ENCODE data around the gene LY9. TPM values are rescaled to one million over a fixed set of nuclear protein-coding genes. Genes with fewer than 3 reads are reported as not detected.

The LY9 gene
- polyA plus RNA-seq, 2 of the 4 experiments (the other 2 are of a cell fraction), result 0.05 to 0.19 TPM

DNA sequence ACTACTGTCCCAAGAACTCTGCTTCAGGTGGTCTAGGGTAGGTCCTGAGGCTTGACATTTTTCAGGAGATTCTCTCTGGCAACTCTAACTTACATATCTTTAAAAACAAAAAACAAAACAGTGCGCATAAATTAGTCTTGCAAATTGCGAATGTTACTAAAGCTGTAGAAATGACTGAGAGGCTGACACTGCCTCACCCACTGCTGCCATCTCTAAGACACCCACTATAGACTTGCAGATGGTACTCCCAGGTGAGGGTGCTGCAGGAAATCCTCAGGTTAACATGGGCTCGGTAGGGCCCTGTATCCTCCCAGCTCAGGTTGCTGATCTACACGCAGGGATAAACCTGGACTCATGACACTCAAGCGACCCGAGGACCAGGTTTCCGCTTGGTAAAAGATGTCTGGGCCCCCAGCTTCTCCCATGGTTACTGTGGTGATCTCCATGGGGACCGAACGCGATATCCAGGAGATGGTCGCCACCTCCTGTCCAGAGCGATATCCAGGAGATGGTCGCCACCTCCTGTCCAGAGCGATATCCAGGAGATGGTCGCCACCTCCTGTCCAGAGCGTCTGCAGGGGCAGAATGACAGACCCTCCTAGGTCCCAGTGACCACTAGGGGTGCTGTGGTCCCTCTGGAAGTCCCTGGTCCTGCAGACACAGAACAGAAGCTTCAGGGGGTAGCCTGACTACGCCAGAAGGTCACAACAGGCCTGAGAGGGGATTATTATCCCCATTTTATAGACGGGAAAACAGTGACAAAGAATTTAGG lies 16.2 kb upstream of the LY9 start:
- no peak for TF ChIP-seq HEYL (CRISPR knock-in tag; IDR thresholded peaks at IDR 0.05)
- TF ChIP-seq, protein P1, sequence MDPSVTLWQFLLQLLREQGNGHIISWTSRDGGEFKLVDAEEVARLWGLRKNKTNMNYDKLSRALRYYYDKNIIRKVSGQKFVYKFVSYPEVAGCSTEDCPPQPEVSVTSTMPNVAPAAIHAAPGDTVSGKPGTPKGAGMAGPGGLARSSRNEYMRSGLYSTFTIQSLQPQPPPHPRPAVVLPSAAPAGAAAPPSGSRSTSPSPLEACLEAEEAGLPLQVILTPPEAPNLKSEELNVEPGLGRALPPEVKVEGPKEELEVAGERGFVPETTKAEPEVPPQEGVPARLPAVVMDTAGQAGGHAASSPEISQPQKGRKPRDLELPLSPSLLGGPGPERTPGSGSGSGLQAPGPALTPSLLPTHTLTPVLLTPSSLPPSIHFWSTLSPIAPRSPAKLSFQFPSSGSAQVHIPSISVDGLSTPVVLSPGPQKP (IDR thresholded peaks at IDR 0.05; ENCODE audit: low read depth, low read length), result no peak
- no peak for TF ChIP-seq NPAS2 (CRISPR knock-in tag; IDR thresholded peaks at IDR 0.05; ENCODE audit: borderline replicate concordance)
- TF ChIP-seq, protein P2, sequence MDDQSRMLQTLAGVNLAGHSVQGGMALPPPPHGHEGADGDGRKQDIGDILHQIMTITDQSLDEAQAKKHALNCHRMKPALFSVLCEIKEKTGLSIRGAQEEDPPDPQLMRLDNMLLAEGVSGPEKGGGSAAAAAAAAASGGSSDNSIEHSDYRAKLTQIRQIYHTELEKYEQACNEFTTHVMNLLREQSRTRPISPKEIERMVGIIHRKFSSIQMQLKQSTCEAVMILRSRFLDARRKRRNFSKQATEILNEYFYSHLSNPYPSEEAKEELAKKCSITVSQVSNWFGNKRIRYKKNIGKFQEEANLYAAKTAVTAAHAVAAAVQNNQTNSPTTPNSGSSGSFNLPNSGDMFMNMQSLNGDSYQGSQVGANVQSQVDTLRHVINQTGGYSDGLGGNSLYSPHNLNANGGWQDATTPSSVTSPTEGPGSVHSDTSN (IDR thresholded peaks at IDR 0.05), result no peak
- TF ChIP-seq RAD21 (conservative IDR thresholded peaks at IDR 0.05 in 1 of 2, IDR thresholded peaks at IDR 0.05 in 1 of 2), result peak; percentile 55 to 78
- TF ChIP-seq SMC3 (IDR thresholded peaks at IDR 0.05), result peak; percentile 27; the same call in 2 of the 3 replicates
- TF ChIP-seq, protein P3, sequence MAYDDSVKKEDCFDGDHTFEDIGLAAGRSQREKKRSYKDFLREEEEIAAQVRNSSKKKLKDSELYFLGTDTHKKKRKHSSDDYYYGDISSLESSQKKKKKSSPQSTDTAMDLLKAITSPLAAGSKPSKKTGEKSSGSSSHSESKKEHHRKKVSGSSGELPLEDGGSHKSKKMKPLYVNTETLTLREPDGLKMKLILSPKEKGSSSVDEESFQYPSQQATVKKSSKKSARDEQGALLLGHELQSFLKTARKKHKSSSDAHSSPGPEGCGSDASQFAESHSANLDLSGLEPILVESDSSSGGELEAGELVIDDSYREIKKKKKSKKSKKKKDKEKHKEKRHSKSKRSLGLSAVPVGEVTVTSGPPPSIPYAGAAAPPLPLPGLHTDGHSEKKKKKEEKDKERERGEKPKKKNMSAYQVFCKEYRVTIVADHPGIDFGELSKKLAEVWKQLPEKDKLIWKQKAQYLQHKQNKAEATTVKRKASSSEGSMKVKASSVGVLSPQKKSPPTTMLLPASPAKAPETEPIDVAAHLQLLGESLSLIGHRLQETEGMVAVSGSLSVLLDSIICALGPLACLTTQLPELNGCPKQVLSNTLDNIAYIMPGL (CRISPR knock-in tag; IDR thresholded peaks at IDR 0.05; ENCODE audit: borderline replicate concordance), result no peak
- TF ChIP-seq, protein P4, sequence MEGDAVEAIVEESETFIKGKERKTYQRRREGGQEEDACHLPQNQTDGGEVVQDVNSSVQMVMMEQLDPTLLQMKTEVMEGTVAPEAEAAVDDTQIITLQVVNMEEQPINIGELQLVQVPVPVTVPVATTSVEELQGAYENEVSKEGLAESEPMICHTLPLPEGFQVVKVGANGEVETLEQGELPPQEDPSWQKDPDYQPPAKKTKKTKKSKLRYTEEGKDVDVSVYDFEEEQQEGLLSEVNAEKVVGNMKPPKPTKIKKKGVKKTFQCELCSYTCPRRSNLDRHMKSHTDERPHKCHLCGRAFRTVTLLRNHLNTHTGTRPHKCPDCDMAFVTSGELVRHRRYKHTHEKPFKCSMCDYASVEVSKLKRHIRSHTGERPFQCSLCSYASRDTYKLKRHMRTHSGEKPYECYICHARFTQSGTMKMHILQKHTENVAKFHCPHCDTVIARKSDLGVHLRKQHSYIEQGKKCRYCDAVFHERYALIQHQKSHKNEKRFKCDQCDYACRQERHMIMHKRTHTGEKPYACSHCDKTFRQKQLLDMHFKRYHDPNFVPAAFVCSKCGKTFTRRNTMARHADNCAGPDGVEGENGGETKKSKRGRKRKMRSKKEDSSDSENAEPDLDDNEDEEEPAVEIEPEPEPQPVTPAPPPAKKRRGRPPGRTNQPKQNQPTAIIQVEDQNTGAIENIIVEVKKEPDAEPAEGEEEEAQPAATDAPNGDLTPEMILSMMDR (IDR thresholded peaks at IDR 0.05), result peak; percentile 57
- TF ChIP-seq FOSB (CRISPR knock-in tag; IDR thresholded peaks at IDR 0.05), result no peak
- no peak for TF ChIP-seq POLR2AphosphoS2 (conservative IDR thresholded peaks at IDR 0.05; ENCODE audit: low read length)
- no peak for TF ChIP-seq HOXA7 (CRISPR knock-in tag; IDR thresholded peaks at IDR 0.05)
- TF ChIP-seq FOSL2 (IDR thresholded peaks at IDR 0.05), result no peak
- no peak for TF ChIP-seq FOSL2 (CRISPR knock-in tag; IDR thresholded peaks at IDR 0.05)
- TF ChIP-seq JUN (IDR thresholded peaks at IDR 0.05), result no peak
- TF ChIP-seq EHF (CRISPR knock-in tag; IDR thresholded peaks at IDR 0.05), result no peak
- FAIRE-seq (no peak), ATAC-seq (peak; percentile 73 to 95; a peak in 5 of 6 replicates)

DNA sequence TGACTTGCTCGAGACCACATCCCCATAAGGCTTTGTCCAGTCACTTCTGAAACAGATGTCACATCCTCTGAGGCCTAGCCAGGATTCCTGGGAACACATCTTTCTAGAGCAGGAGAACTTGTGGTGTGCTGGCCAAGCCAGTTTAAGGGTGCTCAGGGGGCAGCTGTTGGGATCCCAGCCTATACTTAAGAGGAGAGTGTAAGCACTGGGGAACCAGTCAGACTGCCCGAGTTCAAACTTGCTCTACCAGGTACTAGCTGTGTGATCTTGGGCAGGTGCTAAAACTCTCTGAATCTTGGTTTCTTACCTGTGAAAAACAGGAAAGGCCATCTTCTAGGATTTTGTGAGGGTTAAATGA lies 15.6 kb upstream of the LY9 start:
- DNase-seq (ENCODE audit: low read depth in 1 of 2, low spot score in 1 of 2) (no peak), FAIRE-seq (no peak), ATAC-seq (peak; percentile 10 to 21; a peak in 3 of 6 replicates)
- TF ChIP-seq SREBF2 (IDR thresholded peaks at IDR 0.05) (no peak), CHD4 (IDR thresholded peaks at IDR 0.05; ENCODE audit: borderline replicate concordance) (no peak), CBX2 (IDR thresholded peaks at IDR 0.05; ENCODE audit: borderline replicate concordance, low read depth) (no peak), ESRRA (IDR thresholded peaks at IDR 0.05; ENCODE audit: borderline replicate concordance, low read length) (no peak), FOSB (CRISPR knock-in tag; IDR thresholded peaks at IDR 0.05) (no peak), EHF (CRISPR knock-in tag; IDR thresholded peaks at IDR 0.05) (no peak), HOXB13 (CRISPR knock-in tag; IDR thresholded peaks at IDR 0.05; ENCODE audit: low read depth) (no peak), GATA3 (IDR thresholded peaks at IDR 0.05; ENCODE audit: borderline replicate concordance) (no peak), MYC (IDR thresholded peaks at IDR 0.05; ENCODE audit: borderline replicate concordance, low read length) (no peak), HOXB5 (CRISPR knock-in tag; IDR thresholded peaks at IDR 0.05) (no peak), CEBPB (IDR thresholded peaks at IDR 0.05) (no peak), HEYL (CRISPR knock-in tag; IDR thresholded peaks at IDR 0.05) (no peak), CBX8 (IDR thresholded peaks at IDR 0.05) (no peak), POLR2A (IDR thresholded peaks at IDR 0.05; ENCODE audit: low read length) (no peak)
- TF ChIP-seq, protein P5, sequence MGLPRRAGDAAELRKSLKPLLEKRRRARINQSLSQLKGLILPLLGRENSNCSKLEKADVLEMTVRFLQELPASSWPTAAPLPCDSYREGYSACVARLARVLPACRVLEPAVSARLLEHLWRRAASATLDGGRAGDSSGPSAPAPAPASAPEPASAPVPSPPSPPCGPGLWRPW (IDR thresholded peaks at IDR 0.05), result no peak
- TF ChIP-seq, protein P3 (CRISPR knock-in tag; IDR thresholded peaks at IDR 0.05; ENCODE audit: borderline replicate concordance), result no peak
- TF ChIP-seq, protein P2 (IDR thresholded peaks at IDR 0.05), result no peak
- ChIA-PET CTCF (interaction anchor here (0.6 to 2.3 kb wide), 17 partner anchors 9 to 210 kb away, joined by 3 to 13 read pairs (median 5); no protein-coding TSS in a partner anchor), POLR2A (no interaction called here)
- H3K4me1 ChIP-seq, result no peaks in the 10 kb centered on the region
- no peak overlapping the region for H3K27ac ChIP-seq
- no peak overlapping the region for H3K4me3 ChIP-seq
- H3K9me3 ChIP-seq, result no peaks in the 10 kb centered on the region
- no peak overlapping the region for H3K4me2 ChIP-seq
- WGBS (ENCODE audit: missing lambda C conversion rate), result 55% methylated on average over 2 of the region's 2 CpGs

More for the DNA sequence above, 16.2 kb upstream of the LY9 start:
- peak; percentile 50 to 70 for DNase-seq (ENCODE audit: low read depth in 1 of 2, low spot score in 1 of 2)
- Histone ChIP-seq H3K9me3 (no peaks in the 10 kb centered on the region), H3K27ac (no peak overlapping the region), H3K4me2 (no peak overlapping the region), H3K4me3 (no peak overlapping the region), H3K4me1 (no peaks in the 10 kb centered on the region)
- CTCF ChIA-PET, result interaction anchor here (0.6 to 2.3 kb wide), 18 partner anchors 10 to 319 kb away, joined by 3 to 13 read pairs (median 4); no protein-coding TSS in a partner anchor
- POLR2A ChIA-PET, result no interaction called here
- WGBS (ENCODE audit: missing lambda C conversion rate), result 82% methylated on average over 12 of the region's 18 CpGs
